Panc1 (cell line): ENCODE data around the gene C11orf52. TPM values are rescaled to one million over a fixed set of nuclear protein-coding genes. Genes with fewer than 3 reads are reported as not detected.

Source experiments
- ATAC-seq: fragments of 200-7000 bp; cut with Tn5 transposase; 2 replicates; pipeline ENCODE4 v1.9.1; 2020; ENCODE audit warnings: mild to moderate bottlenecking, moderate library complexity
- BruUV-seq: library from RNA; stranded (reverse); fragments of 400-500 nt; replicated peaks from 2 replicates; lab custom pipeline; 2021; lab: Mats Ljungman, UMichigan
- CTCF ChIA-PET: fragments of 300-600 bp; sonication (Branson Sonifier 250); formaldehyde crosslinking; loops from one replicate; lab custom pipeline; 2022; ENCODE audit warnings: antibody characterized with exemption; lab: Charles Lee
- POLR2A ChIA-PET: fragments of 300-600 bp; sonication (Branson Sonifier 250); formaldehyde crosslinking; loops from one replicate; lab custom pipeline; 2022; ENCODE audit warnings: antibody characterized with exemption; lab: Charles Lee
- DNase-seq: peaks from one replicate; pipeline ENCODE4 v3.0.0-alpha.2; 2010; ENCODE audit warnings: low read depth, low spot score
- H3K27ac ChIP-seq: 2 replicates; pipeline ENCODE4 v1.5.1; 2011; ENCODE audit warnings: mild to moderate bottlenecking, low read length, inconsistent platforms
- H3K27me3 ChIP-seq: fragments of 200-500 bp; sonication (Bioruptor generic); 2 replicates; pipeline ENCODE4 v1.6.0; 2014; ENCODE audit warnings: low read length, inconsistent platforms; ENCODE audit not compliant: control insufficient read depth, insufficient read depth
- H3K36me3 ChIP-seq: fragments of 200-500 bp; sonication (Bioruptor generic); 2 replicates; pipeline ENCODE4 v1.5.1; 2014; ENCODE audit warnings: inconsistent platforms, mild to moderate bottlenecking, low read length, moderate library complexity; ENCODE audit not compliant: control insufficient read depth, insufficient read depth
- H3K4me1 ChIP-seq: 2 replicates; pipeline ENCODE4 v1.5.1; 2011; ENCODE audit warnings: inconsistent platforms, mild to moderate bottlenecking, low read length, moderate library complexity; ENCODE audit not compliant: control insufficient read depth, insufficient read depth
- H3K4me3 ChIP-seq, 2 experiments: 2 replicates each; pipeline ENCODE4 v1.5.1; 2011 to 2012; ENCODE audit warnings: low read depth in 2 of 2, low read length in 2 of 2, mild to moderate bottlenecking in 2 of 2, inconsistent platforms in 1 of 2, moderate library complexity in 1 of 2
- H3K9me3 ChIP-seq: fragments of 200-500 bp; sonication (Bioruptor generic); 2 replicates; pipeline ENCODE4 v1.5.1; 2014; ENCODE audit warnings: low read depth, mild to moderate bottlenecking, inconsistent platforms, low read length, moderate library complexity; ENCODE audit not compliant: control insufficient read depth, insufficient read depth
- POLR2AphosphoS5 ChIP-seq: IDR thresholded peaks from 2 replicates; pipeline ENCODE4 v1.6.1; 2012; ENCODE audit warnings: mild to moderate bottlenecking, low read depth, low read length, moderate library complexity
- SIN3A ChIP-seq: IDR thresholded peaks from 2 replicates; pipeline ENCODE4 v1.6.1; 2012; ENCODE audit warnings: low read depth, mild to moderate bottlenecking, low read length, moderate library complexity, borderline replicate concordance; ENCODE audit not compliant: insufficient read depth
- TCF7L2 ChIP-seq: IDR thresholded peaks from 2 replicates; pipeline ENCODE4 v1.6.1; 2011; ENCODE audit warnings: mild to moderate bottlenecking, low read depth, low read length, inconsistent platforms
- in situ Hi-C: cut with HindIII; loops from 2 replicates; pipeline ENCODE4 v1.10.0; 2016; ENCODE audit warnings: low sequenced_read_pairs, low pct_unique_long_range_greater_than_20kb
- intact Hi-C: fragments of 100-400 bp; cut with micrococcal nuclease; formaldehyde crosslinking; loops from one replicate; pipeline ENCODE4 v1.10.0; 2022; ENCODE audit not compliant: unreplicated experiment
- total RNA-seq: library from RNA; stranded (reverse); gene quantifications from one replicate; pipeline ENCODE4 v1.2.1, GENCODE V29; 2021; ENCODE audit not compliant: unreplicated experiment
- TF ChIP-seq, protein P1 (sequence below): fragments of 450-650 bp; IDR thresholded peaks from 2 replicates; pipeline ENCODE4 v1.5.1; 2017; ENCODE audit warnings: mild to moderate bottlenecking
- TF ChIP-seq, protein P2 (sequence below), 2 experiments: IDR thresholded peaks; 2 replicates each; pipeline ENCODE4 v1.6.1; 2011 to 2012; ENCODE audit warnings: low read depth in 2 of 2, control low read depth in 1 of 2, low read length in 1 of 2, mild to moderate bottlenecking in 1 of 2, moderate library complexity in 1 of 2; ENCODE audit not compliant: insufficient read depth in 1 of 2

The C11orf52 gene
- total RNA-seq, 1 experiment from 2014 or later = not detected

- intact Hi-C loops (no loop called here), in situ Hi-C loops (no loop called here)
- no peaks in the 10 kb centered on the region for H3K36me3 ChIP-seq
- H3K9me3 ChIP-seq = no peaks in the 10 kb centered on the region
- H3K27ac ChIP-seq = no peak overlapping the region
- no peaks in the 10 kb centered on the region for H3K27me3 ChIP-seq
- DNase-seq (no peak), ATAC-seq (no peak)
- ChIA-PET POLR2A (no interaction called here), CTCF (no interaction called here)
- no peaks in the 10 kb centered on the region for H3K4me1 ChIP-seq
- H3K4me3 ChIP-seq = no peak overlapping the region
- no TSS peak for BruUV-seq
- TF ChIP-seq, protein P1, sequence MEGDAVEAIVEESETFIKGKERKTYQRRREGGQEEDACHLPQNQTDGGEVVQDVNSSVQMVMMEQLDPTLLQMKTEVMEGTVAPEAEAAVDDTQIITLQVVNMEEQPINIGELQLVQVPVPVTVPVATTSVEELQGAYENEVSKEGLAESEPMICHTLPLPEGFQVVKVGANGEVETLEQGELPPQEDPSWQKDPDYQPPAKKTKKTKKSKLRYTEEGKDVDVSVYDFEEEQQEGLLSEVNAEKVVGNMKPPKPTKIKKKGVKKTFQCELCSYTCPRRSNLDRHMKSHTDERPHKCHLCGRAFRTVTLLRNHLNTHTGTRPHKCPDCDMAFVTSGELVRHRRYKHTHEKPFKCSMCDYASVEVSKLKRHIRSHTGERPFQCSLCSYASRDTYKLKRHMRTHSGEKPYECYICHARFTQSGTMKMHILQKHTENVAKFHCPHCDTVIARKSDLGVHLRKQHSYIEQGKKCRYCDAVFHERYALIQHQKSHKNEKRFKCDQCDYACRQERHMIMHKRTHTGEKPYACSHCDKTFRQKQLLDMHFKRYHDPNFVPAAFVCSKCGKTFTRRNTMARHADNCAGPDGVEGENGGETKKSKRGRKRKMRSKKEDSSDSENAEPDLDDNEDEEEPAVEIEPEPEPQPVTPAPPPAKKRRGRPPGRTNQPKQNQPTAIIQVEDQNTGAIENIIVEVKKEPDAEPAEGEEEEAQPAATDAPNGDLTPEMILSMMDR = no peak
- TF ChIP-seq POLR2AphosphoS5 (no peak), SIN3A (no peak), TCF7L2 (no peak)
- TF ChIP-seq, protein P2, sequence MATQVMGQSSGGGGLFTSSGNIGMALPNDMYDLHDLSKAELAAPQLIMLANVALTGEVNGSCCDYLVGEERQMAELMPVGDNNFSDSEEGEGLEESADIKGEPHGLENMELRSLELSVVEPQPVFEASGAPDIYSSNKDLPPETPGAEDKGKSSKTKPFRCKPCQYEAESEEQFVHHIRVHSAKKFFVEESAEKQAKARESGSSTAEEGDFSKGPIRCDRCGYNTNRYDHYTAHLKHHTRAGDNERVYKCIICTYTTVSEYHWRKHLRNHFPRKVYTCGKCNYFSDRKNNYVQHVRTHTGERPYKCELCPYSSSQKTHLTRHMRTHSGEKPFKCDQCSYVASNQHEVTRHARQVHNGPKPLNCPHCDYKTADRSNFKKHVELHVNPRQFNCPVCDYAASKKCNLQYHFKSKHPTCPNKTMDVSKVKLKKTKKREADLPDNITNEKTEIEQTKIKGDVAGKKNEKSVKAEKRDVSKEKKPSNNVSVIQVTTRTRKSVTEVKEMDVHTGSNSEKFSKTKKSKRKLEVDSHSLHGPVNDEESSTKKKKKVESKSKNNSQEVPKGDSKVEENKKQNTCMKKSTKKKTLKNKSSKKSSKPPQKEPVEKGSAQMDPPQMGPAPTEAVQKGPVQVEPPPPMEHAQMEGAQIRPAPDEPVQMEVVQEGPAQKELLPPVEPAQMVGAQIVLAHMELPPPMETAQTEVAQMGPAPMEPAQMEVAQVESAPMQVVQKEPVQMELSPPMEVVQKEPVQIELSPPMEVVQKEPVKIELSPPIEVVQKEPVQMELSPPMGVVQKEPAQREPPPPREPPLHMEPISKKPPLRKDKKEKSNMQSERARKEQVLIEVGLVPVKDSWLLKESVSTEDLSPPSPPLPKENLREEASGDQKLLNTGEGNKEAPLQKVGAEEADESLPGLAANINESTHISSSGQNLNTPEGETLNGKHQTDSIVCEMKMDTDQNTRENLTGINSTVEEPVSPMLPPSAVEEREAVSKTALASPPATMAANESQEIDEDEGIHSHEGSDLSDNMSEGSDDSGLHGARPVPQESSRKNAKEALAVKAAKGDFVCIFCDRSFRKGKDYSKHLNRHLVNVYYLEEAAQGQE (IDR thresholded peaks at IDR 0.05; ENCODE audit: insufficient read depth in 1 of 2, low read depth in 2 of 2, low read length in 1 of 2) = no peak
These were observed 26.5 kb downstream of the C11orf52 start for GRCh38 chr11:111945198-111945597.

GRCh38 chr11:111946499-111946898, 27.8 kb downstream of the C11orf52 start:
- no TSS peak for BruUV-seq
- no peaks in the 10 kb centered on the region for H3K9me3 ChIP-seq
- ATAC-seq (no peak), DNase-seq (no peak)
- no peaks in the 10 kb centered on the region for H3K4me1 ChIP-seq
- CTCF ChIA-PET = no interaction called here
- H3K4me3 ChIP-seq = no peak overlapping the region
- in situ Hi-C loops = no loop called here
- no peaks in the 10 kb centered on the region for H3K27me3 ChIP-seq
- POLR2A ChIA-PET = no interaction called here
- intact Hi-C loops = no loop called here
- no peak for TF ChIP-seq TCF7L2
- TF ChIP-seq, protein P2 (IDR thresholded peaks at IDR 0.05; ENCODE audit: insufficient read depth in 1 of 2, low read depth in 2 of 2, low read length in 1 of 2) = no peak
- TF ChIP-seq SIN3A = no peak
- TF ChIP-seq POLR2AphosphoS5 = no peak
- TF ChIP-seq, protein P1 = no peak
- no peaks in the 10 kb centered on the region for H3K36me3 ChIP-seq
- H3K27ac ChIP-seq = no peak overlapping the region
